HUES64 (cell line): ENCODE data around the gene AGAP5.

Source experiments
- H3K27ac ChIP-seq: 2 replicates; pipeline ENCODE4 v1.7.0; 2013; ENCODE audit warnings: low read depth, low read length, inconsistent platforms
- H3K27me3 ChIP-seq: 2 replicates; pipeline ENCODE4 v1.6.1; 2013; ENCODE audit warnings: mild to moderate bottlenecking, low read length; ENCODE audit not compliant: insufficient read depth
- H3K36me3 ChIP-seq: 2 replicates; pipeline ENCODE4 v1.6.1; 2013; ENCODE audit warnings: mild to moderate bottlenecking, low read length; ENCODE audit not compliant: insufficient read depth
- H3K4me1 ChIP-seq: 2 replicates; pipeline ENCODE4 v1.6.1; 2013; ENCODE audit warnings: mild to moderate bottlenecking, low read length, moderate library complexity; ENCODE audit not compliant: insufficient read depth
- H3K4me3 ChIP-seq: 2 replicates; pipeline ENCODE4 v1.5.1; 2013; ENCODE audit warnings: mild to moderate bottlenecking, low read length, moderate library complexity
- H3K9ac ChIP-seq: 2 replicates; pipeline ENCODE4 v1.6.1; 2013; ENCODE audit warnings: mild to moderate bottlenecking, low read depth, low read length
- H3K9me3 ChIP-seq: 2 replicates; pipeline ENCODE4 v1.6.1; 2013; ENCODE audit warnings: low read depth, low read length; ENCODE audit not compliant: insufficient read depth
- WGBS: fragments of 150-250, 120-280 bp; methylation state at CpG from one replicate; pipeline ENCODE4 v1.1.7; 2013; ENCODE audit warnings: missing lambda C conversion rate; 5-methylcytosine and 5-hydroxymethylcytosine counted together

AGAP5 gene

DNA sequence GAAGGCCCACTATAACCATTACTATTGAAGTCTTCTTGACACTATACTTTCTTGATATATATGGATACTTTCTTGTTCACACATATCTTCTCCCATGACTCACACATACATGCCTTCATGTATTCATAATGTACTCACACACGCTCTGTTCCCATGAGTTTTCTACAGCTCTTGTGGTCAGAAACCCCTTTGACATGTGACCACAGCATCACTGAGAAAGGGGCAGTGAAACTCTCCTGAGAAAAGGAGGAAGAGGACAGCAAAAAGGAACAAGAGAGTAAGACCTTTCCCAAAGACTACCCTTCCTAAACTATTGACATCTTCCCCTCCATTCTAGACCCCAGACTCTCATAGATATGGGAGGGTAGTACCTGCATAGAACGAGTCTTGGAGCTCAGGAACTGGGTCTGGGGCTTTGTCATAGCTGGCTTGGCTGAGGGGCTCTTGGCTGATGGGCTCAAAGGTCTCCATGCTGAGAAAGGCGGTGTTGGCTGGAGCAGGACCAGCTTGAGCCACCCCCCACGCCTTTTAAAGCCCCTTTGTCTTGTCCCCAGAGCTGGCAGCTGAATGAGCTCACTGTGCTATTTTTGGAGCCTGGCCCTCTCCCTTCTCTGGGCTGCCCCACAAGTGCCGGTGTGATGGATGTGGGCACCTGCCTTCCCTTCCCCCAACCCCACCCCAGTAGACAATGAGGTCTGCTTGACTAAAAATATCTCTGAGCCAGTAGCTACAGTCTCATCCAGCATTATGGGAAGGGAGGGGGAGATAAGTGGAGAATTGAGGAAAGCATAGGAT, 47.2 kb downstream of the AGAP5 start:
- Histone ChIP-seq H3K4me3 (no peak overlapping the region), H3K36me3 (no peaks in the 10 kb centered on the region), H3K9ac (no peak overlapping the region)

GRCh38 chr10:73649876-73650536, 47.9 kb downstream of the AGAP5 start:
- H3K36me3 ChIP-seq = no peaks in the 10 kb centered on the region
- no peak overlapping the region for H3K4me3 ChIP-seq
- H3K9me3 ChIP-seq = no peaks in the 10 kb centered on the region
- WGBS = 92% methylated on average over 4 of the region's 6 CpGs
- H3K27me3 ChIP-seq = no peaks in the 10 kb centered on the region
- H3K4me1 ChIP-seq = 0 out of 2 replicates have a peak, but pooled peaks cover 4% of the 10 kb centered on the region
- no peak overlapping the region for H3K9ac ChIP-seq
- H3K27ac ChIP-seq = no peak overlapping the region

More for the DNA sequence above, 47.2 kb downstream of the AGAP5 start:
- WGBS = 88% methylated on average over 5 of the region's 5 CpGs
- Histone ChIP-seq H3K27me3 (no peaks in the 10 kb centered on the region), H3K4me1 (0 out of 2 replicates have a peak, but pooled peaks cover 4% of the 10 kb centered on the region), H3K9me3 (no peaks in the 10 kb centered on the region), H3K27ac (no peak overlapping the region)

- no peak overlapping the region for H3K4me3 ChIP-seq
Observed at GRCh38 chr10:73648975-73649829, 48.7 kb downstream of the AGAP5 start.

DNA sequence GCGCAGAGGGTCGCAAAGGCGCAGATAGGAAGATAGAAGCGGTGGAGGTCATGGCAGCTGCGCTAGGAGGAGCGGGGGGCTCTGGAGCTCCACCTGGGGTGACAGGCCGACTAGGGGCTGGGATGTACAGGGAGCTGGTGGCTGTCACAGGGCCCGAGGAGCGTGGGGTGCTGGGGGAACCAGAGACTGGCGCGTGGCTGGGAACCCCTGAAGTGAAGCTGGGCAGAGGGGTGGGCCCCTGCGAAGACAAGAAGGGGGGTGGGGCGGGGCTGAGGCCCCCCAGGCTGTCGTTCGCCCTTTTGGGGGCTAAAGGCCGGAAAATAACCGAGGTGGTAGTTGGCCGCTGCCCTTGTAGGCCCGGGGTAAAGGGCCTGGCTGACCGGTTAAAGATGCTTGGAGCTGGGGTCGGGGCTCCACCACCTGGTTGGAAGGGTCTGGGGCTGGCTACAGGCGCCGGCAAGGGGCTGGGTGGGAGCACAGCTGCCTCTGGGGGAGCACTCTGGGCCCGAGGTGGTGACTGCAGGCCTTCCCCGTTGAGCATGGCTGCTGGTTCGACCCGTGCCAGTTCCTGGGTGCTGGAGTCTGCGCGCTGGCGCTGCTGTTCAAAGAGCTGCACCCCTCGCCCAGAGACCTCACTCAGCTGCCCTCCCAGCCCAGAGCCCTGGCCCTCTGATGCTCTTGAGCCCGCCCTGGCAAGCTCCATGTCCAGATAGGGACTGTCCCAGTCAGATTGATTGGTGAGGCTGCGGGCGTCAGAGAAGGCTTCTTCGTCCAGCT, 49.8 kb downstream of the AGAP5 start:
- peak overlapping the region; percentile 58 for H3K4me3 ChIP-seq
- no peaks in the 10 kb centered on the region for H3K9me3 ChIP-seq
- 92% methylated on average over 35 of the region's 35 CpGs for whole genome bisulfite sequencing
- H3K9ac ChIP-seq = no peak overlapping the region; the same call in 1 of the 2 replicates
- 0 out of 2 replicates have a peak, but pooled peaks cover 4% of the 10 kb centered on the region for H3K4me1 ChIP-seq
- no peak overlapping the region for H3K27ac ChIP-seq
- H3K27me3 ChIP-seq = no peaks in the 10 kb centered on the region
- H3K36me3 ChIP-seq = no peaks in the 10 kb centered on the region

More at GRCh38 chr10:73648975-73649829, 48.7 kb downstream of the AGAP5 start:
- Histone ChIP-seq H3K9me3 (no peaks in the 10 kb centered on the region), H3K27me3 (no peaks in the 10 kb centered on the region), H3K36me3 (no peaks in the 10 kb centered on the region), H3K27ac (no peak overlapping the region), H3K4me1 (0 out of 2 replicates have a peak, but pooled peaks cover 4% of the 10 kb centered on the region), H3K9ac (no peak overlapping the region)
- 85% methylated on average over 3 of the region's 4 CpGs for WGBS

GRCh38 chr10:73647211-73647874, 50.6 kb downstream of the AGAP5 start:
- no peaks in the 10 kb centered on the region for H3K9me3 ChIP-seq
- 0 out of 2 replicates have a peak, but pooled peaks cover 4% of the 10 kb centered on the region for H3K4me1 ChIP-seq
- no peak overlapping the region for H3K27ac ChIP-seq
- no peaks in the 10 kb centered on the region for H3K36me3 ChIP-seq
- peak overlapping the region; percentile 27; the same call in 1 of the 2 replicates for H3K9ac ChIP-seq
- peak overlapping the region; percentile 58 for H3K4me3 ChIP-seq
- no peaks in the 10 kb centered on the region for H3K27me3 ChIP-seq
- WGBS = 85% methylated on average over 32 of the region's 32 CpGs

- peak overlapping the region; percentile 58 for H3K4me3 ChIP-seq
- H3K9me3 ChIP-seq = no peaks in the 10 kb centered on the region
- no peak overlapping the region for H3K9ac ChIP-seq
- no peaks in the 10 kb centered on the region for H3K27me3 ChIP-seq
- H3K27ac ChIP-seq = no peak overlapping the region
- no peaks in the 10 kb centered on the region for H3K36me3 ChIP-seq
- 0 out of 2 replicates have a peak, but pooled peaks cover 4% of the 10 kb centered on the region for H3K4me1 ChIP-seq
- 93% methylated on average over 9 of the region's 9 CpGs for WGBS
Observed at GRCh38 chr10:73646598-73647041, 51.3 kb downstream of the AGAP5 start.

DNA sequence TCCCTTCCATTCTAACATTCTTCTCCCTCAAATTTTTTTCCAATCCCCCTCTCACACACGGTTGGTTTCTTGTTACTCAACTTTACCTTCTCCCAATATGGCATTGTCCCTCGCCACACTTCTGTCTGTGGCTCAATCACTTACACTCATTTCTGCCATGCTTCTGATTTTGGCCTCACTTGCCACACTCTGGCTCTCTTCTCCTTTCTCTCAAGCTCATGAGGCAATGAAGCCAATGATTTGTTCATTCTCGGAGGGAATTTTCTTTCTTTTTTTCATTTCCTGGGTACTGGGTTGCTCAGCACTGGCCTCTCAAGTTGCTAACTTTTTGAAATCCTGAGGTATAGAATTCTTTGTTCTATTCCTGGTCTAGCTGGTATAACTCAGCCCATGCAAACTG, 52.7 kb downstream of the AGAP5 start:
- Histone ChIP-seq H3K9ac (no peak overlapping the region), H3K9me3 (no peaks in the 10 kb centered on the region), H3K27me3 (no peaks in the 10 kb centered on the region), H3K4me3 (no peak overlapping the region), H3K36me3 (no peaks in the 10 kb centered on the region), H3K4me1 (0 out of 2 replicates have a peak, but pooled peaks cover 4% of the 10 kb centered on the region), H3K27ac (no peak overlapping the region)
- 83% methylated on average over 3 of the region's 3 CpGs for whole genome bisulfite sequencing

- Histone ChIP-seq H3K4me1 (0 out of 2 replicates have a peak, but pooled peaks cover 4% of the 10 kb centered on the region), H3K27me3 (no peaks in the 10 kb centered on the region), H3K27ac (no peak overlapping the region), H3K9me3 (no peaks in the 10 kb centered on the region), H3K9ac (no peak overlapping the region), H3K36me3 (no peaks in the 10 kb centered on the region), H3K4me3 (no peak overlapping the region)
- 100% methylated on average over 1 of the region's 1 CpG for WGBS
Observed at GRCh38 chr10:73644767-73645166, 53.1 kb downstream of the AGAP5 start.

DNA sequence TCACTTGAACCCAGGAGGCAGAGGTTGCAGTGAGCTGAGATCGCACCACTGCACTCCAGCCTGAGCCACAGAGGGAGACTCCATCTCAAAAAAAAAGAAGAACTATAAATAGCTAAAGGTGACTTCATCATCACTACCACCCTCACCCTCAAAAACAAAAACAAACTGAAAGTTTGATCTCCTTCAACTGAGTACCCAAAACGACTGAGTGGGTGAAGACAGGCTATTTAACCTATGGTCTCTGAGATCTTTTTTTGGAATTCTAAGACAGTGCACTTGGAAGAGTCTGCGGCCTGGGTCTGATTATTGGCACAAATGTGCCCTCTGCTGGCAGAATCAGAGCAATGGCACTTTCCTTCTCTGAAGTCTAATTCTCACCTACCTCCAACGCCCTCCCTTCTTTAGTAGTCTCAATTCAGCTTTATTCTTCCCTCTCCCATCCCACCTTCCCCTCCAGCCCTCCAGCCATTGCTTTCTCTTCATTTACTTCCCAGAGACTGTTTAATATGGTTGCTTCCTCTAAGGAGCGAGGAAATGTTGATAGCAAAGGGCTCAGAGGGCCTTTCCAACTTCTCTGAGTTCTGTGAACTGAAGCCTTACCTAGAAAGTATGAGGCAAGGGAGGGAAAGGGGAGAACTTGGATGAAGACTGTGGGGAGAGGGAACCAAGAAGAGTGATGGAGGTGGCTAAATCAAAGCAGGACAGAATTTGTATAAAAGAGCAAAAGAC, 53.7 kb downstream of the AGAP5 start:
- no peaks in the 10 kb centered on the region for H3K27me3 ChIP-seq
- H3K36me3 ChIP-seq = no peaks in the 10 kb centered on the region
- H3K4me3 ChIP-seq = no peak overlapping the region
- 0 out of 2 replicates have a peak, but pooled peaks cover 4% of the 10 kb centered on the region for H3K4me1 ChIP-seq
- H3K27ac ChIP-seq = no peak overlapping the region
- 39% methylated on average over 5 of the region's 5 CpGs for WGBS
- no peaks in the 10 kb centered on the region for H3K9me3 ChIP-seq
- no peak overlapping the region for H3K9ac ChIP-seq
